Tibial artery (tissue), 4 donors: ENCODE measurements around the gene FAM200B.

ENCODE experiments used
- DNase-seq, 2 donors: peaks; one replicate each; pipeline ENCODE4 v3.0.0-alpha.2; 2019
- H3K27ac ChIP-seq, 2 donors: fragments of 200-600 bp; sonication (generic) in 1 of 2; 1 replicate in 1 of 2; 2 replicates in 1 of 2; pipeline ENCODE4 v1.5.1; 2018 to 2019; ENCODE audit warnings: mild to moderate bottlenecking in 1 of 2
- H3K27me3 ChIP-seq, 2 donors: fragments of 200-600 bp; sonication (generic) in 1 of 2; one replicate each; pipeline versions ENCODE4 v1.5.1 to v1.6.0; 2016 to 2019
- H3K36me3 ChIP-seq, 3 donors: fragments of 200-600 bp; sonication (generic) in 2 of 3; one replicate each; pipeline ENCODE4 v1.5.1; 2016 to 2019; ENCODE audit warnings: mild to moderate bottlenecking in 2 of 3
- H3K4me1 ChIP-seq, 4 donors: fragments of 200-600 bp; sonication (generic) in 2 of 4; 1 replicate in 3 of 4; 2 replicates in 1 of 4; pipeline ENCODE4 v1.5.1; 2016 to 2019
- H3K4me3 ChIP-seq, 2 donors: fragments of 200-600 bp; sonication (generic) in 1 of 2; 1 replicate in 1 of 2; 2 replicates in 1 of 2; pipeline ENCODE4 v1.5.1; 2018 to 2019; ENCODE audit warnings: mild to moderate bottlenecking in 2 of 2
- H3K9me3 ChIP-seq, 3 donors: fragments of 200-600 bp; sonication (generic) in 1 of 3; one replicate each; pipeline ENCODE4 v1.5.1; 2016 to 2019
- intact Hi-C: fragments of 100-400 bp; cut with DNase I; formaldehyde crosslinking; loops from one replicate; pipeline ENCODE4 v1.15.0; 2023; ENCODE audit warnings: low total_unique reads
- TF ChIP-seq, protein P1 (sequence below), 2 experiments: fragments of 200-600 bp in 1 of 2; fragments of 450-650 bp in 1 of 2; IDR thresholded peaks; one replicate each; pipeline ENCODE4 v1.5.1; 2017 to 2019; ENCODE audit warnings: antibody characterized with exemption in 2 of 2, mild to moderate bottlenecking in 1 of 2, moderate library complexity in 1 of 2

Gene FAM200B

DNA sequence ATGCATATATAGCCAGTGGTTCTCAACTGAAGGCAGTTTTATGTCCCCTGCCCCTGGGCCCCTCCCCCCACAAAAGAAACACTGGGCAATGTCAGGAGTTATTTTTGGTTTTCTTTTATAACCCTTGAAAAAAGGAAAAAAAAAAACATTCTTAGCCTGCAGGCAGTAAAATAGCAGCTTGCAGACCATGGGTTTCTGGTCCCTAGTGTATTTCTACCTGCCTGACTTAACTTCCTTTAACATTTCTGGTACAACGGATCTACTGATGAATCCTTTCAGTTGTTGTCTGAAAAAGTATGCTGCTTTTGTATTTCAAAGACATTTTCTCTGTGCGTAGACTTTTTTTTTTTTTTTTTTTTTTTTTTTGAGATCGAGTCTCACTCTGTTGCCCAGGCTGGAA lies 11.1 kb upstream of the FAM200B start:
- Histone ChIP-seq H3K36me3 (no peaks in the 10 kb centered on the region), H3K27ac (peak overlapping the region in 1 of 2 donors; percentile 36), H3K4me1 (peaks cover 0 to 9% (median 0%) of the 10 kb centered on the region in 4 donors), H3K27me3 (no peaks in the 10 kb centered on the region), H3K9me3 (no peaks in the 10 kb centered on the region), H3K4me3 (no peak overlapping the region)
- intact Hi-C loops = no loop called here
- no peak for DNase-seq
- TF ChIP-seq, protein P1, sequence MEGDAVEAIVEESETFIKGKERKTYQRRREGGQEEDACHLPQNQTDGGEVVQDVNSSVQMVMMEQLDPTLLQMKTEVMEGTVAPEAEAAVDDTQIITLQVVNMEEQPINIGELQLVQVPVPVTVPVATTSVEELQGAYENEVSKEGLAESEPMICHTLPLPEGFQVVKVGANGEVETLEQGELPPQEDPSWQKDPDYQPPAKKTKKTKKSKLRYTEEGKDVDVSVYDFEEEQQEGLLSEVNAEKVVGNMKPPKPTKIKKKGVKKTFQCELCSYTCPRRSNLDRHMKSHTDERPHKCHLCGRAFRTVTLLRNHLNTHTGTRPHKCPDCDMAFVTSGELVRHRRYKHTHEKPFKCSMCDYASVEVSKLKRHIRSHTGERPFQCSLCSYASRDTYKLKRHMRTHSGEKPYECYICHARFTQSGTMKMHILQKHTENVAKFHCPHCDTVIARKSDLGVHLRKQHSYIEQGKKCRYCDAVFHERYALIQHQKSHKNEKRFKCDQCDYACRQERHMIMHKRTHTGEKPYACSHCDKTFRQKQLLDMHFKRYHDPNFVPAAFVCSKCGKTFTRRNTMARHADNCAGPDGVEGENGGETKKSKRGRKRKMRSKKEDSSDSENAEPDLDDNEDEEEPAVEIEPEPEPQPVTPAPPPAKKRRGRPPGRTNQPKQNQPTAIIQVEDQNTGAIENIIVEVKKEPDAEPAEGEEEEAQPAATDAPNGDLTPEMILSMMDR (IDR thresholded peaks at IDR 0.05) = no peak

DNA sequence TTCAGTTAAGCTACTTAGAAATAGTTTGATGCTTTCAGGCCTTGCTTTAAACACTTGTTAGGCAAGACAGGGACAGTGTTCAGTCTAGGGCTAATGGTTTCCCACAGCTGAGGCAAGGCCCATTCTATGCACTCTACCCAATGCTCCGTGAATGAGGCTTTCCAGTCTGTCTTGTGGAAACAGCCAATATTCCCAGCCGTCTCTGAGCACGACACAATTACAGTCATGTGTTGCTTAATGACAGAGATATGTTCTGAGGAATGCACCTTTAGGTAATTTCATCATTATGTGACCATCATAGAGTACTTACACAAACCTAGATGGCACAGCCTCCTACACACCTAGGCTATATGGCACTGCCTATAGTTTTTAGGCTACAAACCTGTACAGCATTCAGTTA lies 9.5 kb upstream of the FAM200B start:
- H3K4me3 ChIP-seq = no peak overlapping the region
- no peaks in the 10 kb centered on the region for H3K36me3 ChIP-seq
- H3K4me1 ChIP-seq = peaks cover 0 to 9% (median 0%) of the 10 kb centered on the region in 4 donors
- no peaks in the 10 kb centered on the region for H3K27me3 ChIP-seq
- TF ChIP-seq, protein P1 (IDR thresholded peaks at IDR 0.05) = no peak
- intact Hi-C loops = no loop called here
- no peaks in the 10 kb centered on the region for H3K9me3 ChIP-seq
- no peak overlapping the region for H3K27ac ChIP-seq
- DNase-seq = no peak

DNA sequence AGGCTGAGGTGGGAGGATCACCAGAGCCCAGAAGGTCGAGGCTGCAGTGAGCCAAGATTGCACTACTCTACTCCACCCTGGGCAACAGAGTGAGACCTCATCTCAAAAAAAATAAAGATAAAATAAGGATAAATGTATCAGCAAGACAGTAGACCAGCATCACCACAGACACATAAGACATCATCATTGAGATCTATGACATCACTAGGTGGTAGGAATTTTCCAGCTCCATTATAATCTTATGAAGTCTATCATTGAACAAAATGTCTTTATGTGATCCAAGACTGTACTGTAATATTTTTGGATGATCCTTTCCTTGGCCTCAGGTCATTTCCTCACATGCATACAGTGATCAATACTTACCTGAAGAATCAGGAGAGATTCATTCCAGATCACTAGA lies 8.3 kb upstream of the FAM200B start:
- Histone ChIP-seq H3K27ac (no peak overlapping the region), H3K4me3 (no peak overlapping the region), H3K27me3 (no peaks in the 10 kb centered on the region), H3K36me3 (no peaks in the 10 kb centered on the region), H3K4me1 (peaks cover 0 to 9% (median 0%) of the 10 kb centered on the region in 4 donors), H3K9me3 (no peaks in the 10 kb centered on the region)
- intact Hi-C loops = no loop called here
- DNase-seq = no peak
- TF ChIP-seq, protein P1 (IDR thresholded peaks at IDR 0.05) = no peak

DNA sequence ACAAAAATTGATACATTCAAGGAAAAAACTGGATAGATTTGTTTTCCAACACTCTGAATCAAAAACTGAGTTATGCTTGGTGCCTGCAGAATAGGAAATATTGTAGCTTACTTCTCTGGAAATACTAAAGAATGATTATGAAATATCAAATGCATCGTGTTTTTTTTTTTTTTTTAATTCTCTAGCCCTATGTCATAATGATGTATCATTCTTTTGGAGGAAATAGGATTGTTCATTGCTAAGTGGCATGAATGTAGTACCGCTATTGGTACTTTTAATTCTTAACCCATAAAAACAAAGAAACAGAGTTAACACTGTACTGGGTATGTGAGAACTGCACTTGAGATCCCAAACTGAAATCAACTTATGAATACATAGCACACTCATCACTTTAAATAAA lies 7.6 kb upstream of the FAM200B start:
- TF ChIP-seq, protein P1 (IDR thresholded peaks at IDR 0.05) = no peak
- DNase-seq = no peak
- intact Hi-C loops = no loop called here
- Histone ChIP-seq H3K27ac (no peak overlapping the region), H3K27me3 (no peaks in the 10 kb centered on the region), H3K4me1 (peaks cover 0 to 9% (median 0%) of the 10 kb centered on the region in 4 donors), H3K4me3 (no peak overlapping the region), H3K9me3 (no peaks in the 10 kb centered on the region), H3K36me3 (no peaks in the 10 kb centered on the region)

DNA sequence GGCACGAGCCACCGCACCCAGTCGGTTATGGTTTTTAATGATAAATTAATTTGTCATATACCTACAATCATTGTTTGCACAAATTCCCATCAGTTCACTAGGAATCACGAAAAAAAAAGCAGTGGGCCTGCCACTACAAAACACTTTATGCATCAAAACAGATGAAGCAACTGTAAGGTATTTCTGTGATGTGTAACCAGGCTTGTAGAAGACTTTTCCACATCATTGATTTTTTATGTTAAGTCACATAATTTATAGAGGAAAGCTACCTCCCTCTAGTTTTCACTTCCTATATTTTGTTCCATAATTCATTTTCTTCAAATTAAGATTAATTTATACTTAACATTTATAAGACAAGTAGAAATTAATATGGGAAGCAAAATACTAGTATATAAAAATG lies 6.7 kb upstream of the FAM200B start:
- H3K27ac ChIP-seq = no peak overlapping the region
- no peak for DNase-seq
- intact Hi-C loops = no loop called here
- peaks cover 0 to 9% (median 0%) of the 10 kb centered on the region in 4 donors for H3K4me1 ChIP-seq
- no peaks in the 10 kb centered on the region for H3K27me3 ChIP-seq
- TF ChIP-seq, protein P1 (IDR thresholded peaks at IDR 0.05) = no peak
- no peaks in the 10 kb centered on the region for H3K9me3 ChIP-seq
- no peaks in the 10 kb centered on the region for H3K36me3 ChIP-seq
- no peak overlapping the region for H3K4me3 ChIP-seq

DNA sequence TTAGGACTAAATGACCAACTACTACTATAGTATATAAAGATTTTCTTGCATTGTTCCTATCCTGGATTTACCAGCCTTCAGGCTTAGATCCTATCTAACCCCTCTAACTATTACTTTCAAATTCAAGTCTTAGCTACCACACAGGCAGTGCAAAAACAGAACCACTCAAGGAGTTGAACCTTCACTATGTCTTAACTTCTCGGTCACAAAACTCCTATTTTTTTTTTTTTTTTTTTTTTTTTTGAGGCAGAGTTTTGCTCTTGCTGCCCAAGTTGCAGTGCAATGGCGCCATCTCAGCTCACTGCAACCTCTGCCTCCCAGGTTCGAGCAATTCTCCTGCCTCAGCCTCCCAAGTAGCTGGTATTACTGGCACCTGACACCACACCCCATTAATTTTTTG lies 6.3 kb upstream of the FAM200B start:
- no peak for DNase-seq

More for the DNA sequence above, 6.3 kb upstream of the FAM200B start:
- intact Hi-C loops = no loop called here
- H3K27me3 ChIP-seq = no peaks in the 10 kb centered on the region
- H3K9me3 ChIP-seq = no peaks in the 10 kb centered on the region
- peaks cover 0 to 8% (median 0%) of the 10 kb centered on the region in 4 donors for H3K4me1 ChIP-seq
- no peak overlapping the region for H3K27ac ChIP-seq
- TF ChIP-seq, protein P1 (IDR thresholded peaks at IDR 0.05) = no peak
- H3K36me3 ChIP-seq = no peaks in the 10 kb centered on the region
- H3K4me3 ChIP-seq = no peak overlapping the region
